Prostate gland (tissue), 2 donors: ENCODE measurements around the gene NAGS. TPM values are rescaled to one million over a fixed set of nuclear protein-coding genes. Genes with fewer than 3 reads are reported as not detected.

Source experiments
- DNase-seq: peaks from one replicate; pipeline ENCODE4 v3.0.0-alpha.2; 2019; ENCODE audit warnings: low spot score
- H3K27ac ChIP-seq, 2 donors: fragments of 200-600 bp; sonication (generic); 2 replicates each; pipeline ENCODE4 v1.5.1; 2017 to 2019
- H3K27me3 ChIP-seq: fragments of 200-600 bp; sonication (generic); replicated peaks from 2 replicates; pipeline ENCODE4 v1.5.1; 2019; ENCODE audit not compliant: insufficient read depth
- H3K36me3 ChIP-seq, 2 donors: fragments of 200-600 bp; sonication (generic); 1 replicate in 1 of 2; 2 replicates in 1 of 2; pipeline versions ENCODE4 v1.5.1 to v1.8.1; 2017 to 2019
- H3K4me1 ChIP-seq: fragments of 200-600 bp; sonication (generic); replicated peaks from 2 replicates; pipeline ENCODE4 v1.5.1; 2019
- H3K4me3 ChIP-seq, 2 donors: fragments of 200-600 bp; sonication (generic); 2 replicates each; pipeline ENCODE4 v1.5.1; 2017 to 2019
- H3K9me3 ChIP-seq: fragments of 200-600 bp; sonication (generic); 2 replicates; pipeline ENCODE4 v1.5.1; 2017
- CTCF ChIP-seq, 4 experiments: fragments of 200-600 bp in 2 of 4; fragments of 450-650 bp in 2 of 4; sonication (generic) in 2 of 4; IDR thresholded peaks; 1 replicate in 3 of 4; 2 replicates in 1 of 4; pipeline ENCODE4 v1.5.1; 2016 to 2019; ENCODE audit warnings: antibody characterized with exemption in 4 of 4, mild to moderate bottlenecking in 2 of 4, moderate library complexity in 2 of 4
- POLR2A ChIP-seq: fragments of 450-650 bp; IDR thresholded peaks from one replicate; pipeline ENCODE4 v1.6.1; 2016; ENCODE audit warnings: antibody characterized with exemption, mild to moderate bottlenecking
- POLR2AphosphoS5 ChIP-seq: sonication (generic); formaldehyde crosslinking; IDR thresholded peaks from one replicate; pipeline ENCODE4 v1.6.1; 2017; ENCODE audit warnings: antibody characterized with exemption
- WGBS: methylation state at CpG from one replicate; pipeline ENCODE4 v1.1.5; 2018; 5-methylcytosine and 5-hydroxymethylcytosine counted together
- intact Hi-C: fragments of 100-400 bp; cut with DNase I; formaldehyde crosslinking; loops from one replicate; pipeline ENCODE4 v1.14.2; 2022
- total RNA-seq, 2 donors: library from RNA; depleted of rRNA; stranded (reverse); fragments of >200 nt; gene quantifications; one replicate each; pipeline ENCODE4 v1.1.0, GENCODE V29; 2016

The NAGS gene
- total RNA-seq, 2 donors from 2014 or later: 3.1 to 3.8 TPM

- H3K27me3 ChIP-seq: peaks cover 3% of the 10 kb centered on the region
- peaks cover 23% of the 10 kb centered on the region for H3K4me1 ChIP-seq
- peak; percentile 99 for DNase-seq
- H3K36me3 ChIP-seq: no peaks in the 10 kb centered on the region
- peak overlapping the region; percentile 35 to 56 for H3K4me3 ChIP-seq
- intact Hi-C loops: no loop called here
- H3K9me3 ChIP-seq: no peaks in the 10 kb centered on the region
- under 1% methylated on average over 39 of the region's 40 CpGs for WGBS
- TF ChIP-seq POLR2AphosphoS5: peak; percentile 54
- TF ChIP-seq CTCF (IDR thresholded peaks at IDR 0.05): peak in 3 of 4 experiments; percentile 24 to 55 (median 53)
- TF ChIP-seq POLR2A: peak; percentile 65
- H3K27ac ChIP-seq: peak overlapping the region; percentile 62 to 64
Observed at GRCh38 chr17:44006598-44007345, 2.4 kb downstream of the NAGS start.

- Histone ChIP-seq H3K27ac (peak overlapping the region; percentile 62 to 64), H3K36me3 (no peaks in the 10 kb centered on the region), H3K4me3 (peak overlapping the region; percentile 35 to 56), H3K27me3 (peaks cover 3% of the 10 kb centered on the region), H3K9me3 (no peaks in the 10 kb centered on the region), H3K4me1 (peaks cover 25% of the 10 kb centered on the region)
- WGBS: 7% methylated on average over 24 of the region's 37 CpGs
- DNase-seq: no peak
- intact Hi-C loops: no loop called here
- no peak for TF ChIP-seq CTCF (IDR thresholded peaks at IDR 0.05)
- TF ChIP-seq POLR2A: no peak
- TF ChIP-seq POLR2AphosphoS5: no peak
Observed at GRCh38 chr17:44007346-44008204, 3.2 kb downstream of the NAGS start.

GRCh38 chr17:44008205-44008909, 3.9 kb downstream of the NAGS start:
- H3K27me3 ChIP-seq: peaks cover 3% of the 10 kb centered on the region
- no peaks in the 10 kb centered on the region for H3K36me3 ChIP-seq
- H3K4me3 ChIP-seq: no peak overlapping the region
- intact Hi-C loops: no loop called here
- no peaks in the 10 kb centered on the region for H3K9me3 ChIP-seq
- DNase-seq: no peak
- peaks cover 25% of the 10 kb centered on the region for H3K4me1 ChIP-seq
- no peak overlapping the region for H3K27ac ChIP-seq
- WGBS: 72% methylated on average over 6 of the region's 6 CpGs
- no peak for TF ChIP-seq POLR2AphosphoS5
- TF ChIP-seq POLR2A: no peak
- TF ChIP-seq CTCF (IDR thresholded peaks at IDR 0.05): no peak

GRCh38 chr17:44010966-44011647, 6.7 kb downstream of the NAGS start:
- WGBS: 51% methylated on average over 4 of the region's 4 CpGs
- DNase-seq: no peak
- Histone ChIP-seq H3K27ac (peak overlapping the region in 1 of 2 donors; percentile 47), H3K9me3 (no peaks in the 10 kb centered on the region), H3K36me3 (no peaks in the 10 kb centered on the region), H3K27me3 (no peaks in the 10 kb centered on the region), H3K4me3 (no peak overlapping the region), H3K4me1 (peaks cover 17% of the 10 kb centered on the region)
- TF ChIP-seq POLR2A (no peak), CTCF (IDR thresholded peaks at IDR 0.05) (no peak), POLR2AphosphoS5 (no peak)
- intact Hi-C loops: no loop called here
